HFF-Myc (cell line): Measurements from ENCODE around the gene CACNA1E.

Experiments used
- DNase-seq: peaks from one replicate; pipeline ENCODE4 v3.0.0-alpha.2; 2011; ENCODE audit warnings: low read depth; ENCODE audit errors: extremely low read depth
- H3K4me3 ChIP-seq: replicated peaks from 2 replicates; pipeline ENCODE4 v1.5.1; 2011; ENCODE audit warnings: low read depth, mild to moderate bottlenecking, control low read depth, low read length
- TF ChIP-seq, protein P1 (sequence below): IDR thresholded peaks from 2 replicates; pipeline ENCODE4 v1.5.1; 2012; ENCODE audit warnings: mild to moderate bottlenecking, low read depth, low read length, control low read depth; ENCODE audit errors: missing control alignments

CACNA1E gene

DNA sequence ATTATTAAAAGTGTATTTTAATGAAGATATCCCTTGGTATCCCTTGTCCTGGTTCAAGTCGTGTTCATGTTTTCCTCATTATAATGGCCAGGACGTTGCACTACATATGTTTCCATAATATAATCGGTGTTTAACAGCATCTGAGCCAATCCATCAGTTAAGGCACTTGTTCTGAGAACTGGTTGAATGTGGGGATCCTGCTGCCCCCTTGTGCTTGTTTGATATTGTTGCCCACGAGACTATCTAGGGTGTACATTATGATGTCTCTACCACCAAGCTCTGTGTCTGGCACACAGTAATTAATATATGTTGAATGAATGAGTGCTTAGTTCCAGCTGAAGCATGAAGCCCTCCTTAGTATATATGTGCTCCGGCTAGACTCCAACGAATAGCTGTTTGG, 193.0 kb downstream of the CACNA1E start:
- no peak for DNase-seq
- TF ChIP-seq, protein P1, sequence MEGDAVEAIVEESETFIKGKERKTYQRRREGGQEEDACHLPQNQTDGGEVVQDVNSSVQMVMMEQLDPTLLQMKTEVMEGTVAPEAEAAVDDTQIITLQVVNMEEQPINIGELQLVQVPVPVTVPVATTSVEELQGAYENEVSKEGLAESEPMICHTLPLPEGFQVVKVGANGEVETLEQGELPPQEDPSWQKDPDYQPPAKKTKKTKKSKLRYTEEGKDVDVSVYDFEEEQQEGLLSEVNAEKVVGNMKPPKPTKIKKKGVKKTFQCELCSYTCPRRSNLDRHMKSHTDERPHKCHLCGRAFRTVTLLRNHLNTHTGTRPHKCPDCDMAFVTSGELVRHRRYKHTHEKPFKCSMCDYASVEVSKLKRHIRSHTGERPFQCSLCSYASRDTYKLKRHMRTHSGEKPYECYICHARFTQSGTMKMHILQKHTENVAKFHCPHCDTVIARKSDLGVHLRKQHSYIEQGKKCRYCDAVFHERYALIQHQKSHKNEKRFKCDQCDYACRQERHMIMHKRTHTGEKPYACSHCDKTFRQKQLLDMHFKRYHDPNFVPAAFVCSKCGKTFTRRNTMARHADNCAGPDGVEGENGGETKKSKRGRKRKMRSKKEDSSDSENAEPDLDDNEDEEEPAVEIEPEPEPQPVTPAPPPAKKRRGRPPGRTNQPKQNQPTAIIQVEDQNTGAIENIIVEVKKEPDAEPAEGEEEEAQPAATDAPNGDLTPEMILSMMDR = no peak
- no peak overlapping the region for H3K4me3 ChIP-seq

DNA sequence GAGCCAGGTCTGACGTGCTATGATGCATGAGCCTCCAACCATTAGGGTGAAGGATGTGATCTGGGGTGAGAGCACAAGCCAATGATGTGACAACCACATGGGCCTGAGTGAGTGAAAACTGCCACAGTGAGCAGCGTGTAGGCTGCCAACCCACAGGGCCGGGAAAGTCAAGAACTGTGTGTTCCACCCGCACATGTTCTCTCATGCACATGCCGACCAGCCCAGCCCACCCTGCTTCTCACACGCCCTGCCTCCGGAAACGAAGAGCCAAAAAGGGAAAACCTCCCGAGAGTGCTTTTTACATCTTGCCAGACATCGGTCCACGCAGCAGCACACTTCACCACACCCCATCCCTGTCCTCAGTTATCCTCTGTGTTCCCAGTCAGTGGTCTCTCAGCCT, 197.0 kb downstream of the CACNA1E start:
- H3K4me3 ChIP-seq = no peak overlapping the region
- DNase-seq = no peak
- TF ChIP-seq, protein P1 = no peak

DNA sequence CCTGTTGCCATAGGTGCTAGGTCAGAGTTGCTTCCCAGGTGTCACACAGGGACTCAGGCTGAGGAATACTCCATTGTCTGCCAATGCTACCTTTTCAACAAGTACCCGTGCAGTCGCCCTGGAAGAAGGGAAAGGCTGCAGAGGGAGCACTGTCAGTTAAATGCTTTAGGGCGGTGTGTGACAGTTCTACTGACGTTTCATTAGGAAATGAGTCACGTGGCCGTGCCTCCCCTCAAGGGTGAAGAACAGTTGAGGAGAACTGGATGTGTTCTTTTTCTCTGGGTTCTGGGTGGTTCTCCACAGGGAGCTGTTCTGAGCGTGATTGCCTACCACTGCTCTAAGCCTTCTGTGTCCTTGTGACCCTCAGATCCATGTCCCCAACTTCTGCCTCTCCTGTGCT, 197.6 kb downstream of the CACNA1E start:
- no peak for DNase-seq
- TF ChIP-seq, protein P1 = no peak
- no peak overlapping the region for H3K4me3 ChIP-seq

DNA sequence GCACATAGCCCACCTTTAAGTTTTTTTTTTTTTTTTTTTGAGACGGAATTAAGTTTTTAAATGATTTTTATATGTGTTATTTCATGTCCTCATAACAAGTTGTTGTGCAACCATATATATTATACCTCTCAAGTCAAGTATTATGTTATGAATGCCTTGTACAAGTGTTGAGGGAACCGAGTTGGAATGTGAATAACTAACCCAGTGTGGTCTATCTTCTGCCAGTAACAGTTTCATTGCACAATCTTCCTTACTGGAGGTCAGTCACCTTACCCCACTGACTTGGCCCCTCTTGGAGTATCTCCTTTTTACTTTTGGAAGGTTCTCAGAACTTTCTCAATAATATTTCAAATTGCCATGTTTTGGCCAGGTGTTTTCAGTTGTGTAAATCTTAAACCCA, 201.9 kb downstream of the CACNA1E start:
- no peak for DNase-seq
- TF ChIP-seq, protein P1 = no peak
- no peak overlapping the region for H3K4me3 ChIP-seq

DNA sequence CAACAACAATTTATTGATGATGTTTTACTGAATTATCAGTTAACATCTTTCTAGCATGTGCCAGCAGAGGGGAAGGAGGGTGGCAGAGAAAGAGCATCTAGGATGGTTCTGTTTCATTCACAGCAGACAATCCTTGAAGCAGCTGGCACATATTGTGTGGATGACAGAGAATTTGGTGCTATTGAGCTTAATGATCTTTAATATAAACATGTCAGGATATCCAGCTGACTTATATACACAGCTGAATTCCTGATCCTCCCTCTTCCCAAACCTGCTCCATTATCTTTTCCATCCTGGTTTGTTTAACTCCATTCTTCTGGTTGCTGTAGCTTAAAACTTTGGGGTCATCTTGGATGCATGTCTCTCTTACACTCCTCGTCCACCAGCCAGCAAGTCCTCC, 218.6 kb downstream of the CACNA1E start:
- H3K4me3 ChIP-seq = no peak overlapping the region
- DNase-seq = no peak
- TF ChIP-seq, protein P1 = no peak

DNA sequence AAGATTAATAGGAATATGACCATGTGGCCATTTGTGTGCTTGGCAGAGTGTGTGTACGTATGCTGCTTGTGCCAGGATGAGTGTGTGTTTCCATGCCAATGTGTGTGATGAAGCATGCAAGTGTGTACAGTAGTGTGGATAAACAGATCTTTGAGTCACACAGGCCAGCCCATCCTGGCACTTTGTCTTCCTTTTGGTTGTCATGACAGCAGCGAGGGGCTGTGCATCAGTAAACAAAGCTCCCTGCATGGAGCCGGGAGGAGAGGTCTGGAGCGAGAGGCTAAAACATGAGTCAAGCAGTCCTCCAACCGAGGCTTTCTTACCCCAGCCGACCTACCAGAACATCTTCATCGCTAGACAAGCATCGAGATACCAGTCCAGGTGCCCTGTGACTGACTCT, 221.2 kb downstream of the CACNA1E start:
- H3K4me3 ChIP-seq = no peak overlapping the region
- DNase-seq = no peak
- TF ChIP-seq, protein P1 = no peak

DNA sequence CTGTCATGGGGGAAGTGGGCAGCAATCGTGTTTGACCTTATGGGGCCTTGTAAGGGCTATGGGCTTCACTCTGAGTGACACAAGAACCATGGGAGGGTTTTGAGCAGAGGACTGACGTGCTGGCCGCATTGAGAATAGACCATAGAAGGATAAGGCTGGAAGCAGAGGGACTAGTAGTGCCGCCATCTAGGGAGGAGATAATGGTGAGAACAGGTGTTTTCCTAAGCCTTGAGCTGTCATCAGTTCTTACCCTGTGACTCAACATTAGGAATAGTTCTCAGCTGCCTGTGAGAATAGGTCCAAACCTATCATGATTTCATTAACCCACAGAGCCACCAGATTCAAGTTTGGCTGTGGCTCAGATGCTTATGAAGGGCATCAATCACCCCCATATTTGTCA, 228.5 kb downstream of the CACNA1E start:
- no peak overlapping the region for H3K4me3 ChIP-seq
- TF ChIP-seq, protein P1 = no peak
- DNase-seq = no peak
